IPS-15b (cell line): ENCODE data around the gene GALNT6.
A peak's percentile ranks its signal among the peaks of the same experiment; 100 is the strongest.
"Not testable (repeated sequence)": the region's sequence is repeated elsewhere in the genome, so short reads cannot be mapped to it uniquely, and the experiment has no call there.

Experiments
- H3K27me3 ChIP-seq: one replicate; pipeline ENCODE4 v1.6.1; 2013; ENCODE audit warnings: low read length; ENCODE audit not compliant: control insufficient read depth, insufficient read depth
- H3K36me3 ChIP-seq: one replicate; pipeline ENCODE4 v1.6.1; 2013; ENCODE audit warnings: low read length; ENCODE audit not compliant: control insufficient read depth, insufficient read depth
- H3K4me1 ChIP-seq: one replicate; pipeline ENCODE4 v1.6.1; 2013; ENCODE audit warnings: mild to moderate bottlenecking, low read length; ENCODE audit not compliant: control insufficient read depth, insufficient read depth
- H3K4me3 ChIP-seq: one replicate; pipeline ENCODE4 v1.5.1; 2013; ENCODE audit warnings: low read depth, low read length
- H3K9ac ChIP-seq: one replicate; pipeline ENCODE4 v1.6.1; 2013; ENCODE audit warnings: low read depth, mild to moderate bottlenecking, low read length
- H3K9me3 ChIP-seq: one replicate; pipeline ENCODE4 v1.6.1; 2013; ENCODE audit warnings: mild to moderate bottlenecking, low read length; ENCODE audit not compliant: control insufficient read depth, insufficient read depth

GALNT6 gene

GRCh38 chr12:51345681-51346080 is 45.5 kb downstream of the GALNT6 start:
- Histone ChIP-seq H3K4me1 (no peaks in the 10 kb centered on the region), H3K4me3 (no peak overlapping the region)

GRCh38 chr12:51343201-51343600 is 48.0 kb downstream of the GALNT6 start:
- H3K27me3 ChIP-seq: no peaks in the 10 kb centered on the region
- H3K4me3 ChIP-seq: no peak overlapping the region
- no peaks in the 10 kb centered on the region for H3K36me3 ChIP-seq
- no peak overlapping the region for H3K9ac ChIP-seq
- H3K4me1 ChIP-seq: no peaks in the 10 kb centered on the region
- no peaks in the 10 kb centered on the region for H3K9me3 ChIP-seq

More at GRCh38 chr12:51345681-51346080, 45.5 kb downstream of the GALNT6 start:
- Histone ChIP-seq H3K27me3 (no peaks in the 10 kb centered on the region), H3K9ac (no peak overlapping the region), H3K36me3 (no peaks in the 10 kb centered on the region), H3K9me3 (no peaks in the 10 kb centered on the region)

GRCh38 chr12:51342416-51342815 is 48.8 kb downstream of the GALNT6 start:
- H3K9me3 ChIP-seq: no peaks in the 10 kb centered on the region
- H3K4me3 ChIP-seq: no peak overlapping the region
- H3K27me3 ChIP-seq: no peaks in the 10 kb centered on the region
- no peak overlapping the region for H3K9ac ChIP-seq
- no peaks in the 10 kb centered on the region for H3K4me1 ChIP-seq
- no peaks in the 10 kb centered on the region for H3K36me3 ChIP-seq

- H3K4me3 ChIP-seq: peak overlapping the region; percentile 49
- H3K4me1 ChIP-seq: no peaks in the 10 kb centered on the region
- no peaks in the 10 kb centered on the region for H3K27me3 ChIP-seq
- no peak overlapping the region for H3K9ac ChIP-seq
- H3K36me3 ChIP-seq: no peaks in the 10 kb centered on the region
- no peaks in the 10 kb centered on the region for H3K9me3 ChIP-seq
These were observed 49.8 kb downstream of the GALNT6 start for GRCh38 chr12:51341251-51342007.

GRCh38 chr12:51339750-51340149 is 51.5 kb downstream of the GALNT6 start:
- H3K4me3 ChIP-seq: no peak overlapping the region
- no peaks in the 10 kb centered on the region for H3K27me3 ChIP-seq
- H3K9me3 ChIP-seq: no peaks in the 10 kb centered on the region
- H3K9ac ChIP-seq: no peak overlapping the region
- no peaks in the 10 kb centered on the region for H3K36me3 ChIP-seq
- no peaks in the 10 kb centered on the region for H3K4me1 ChIP-seq

- not testable (repeated sequence) for H3K27me3 ChIP-seq, H3K4me3 ChIP-seq, H3K9ac ChIP-seq, H3K9me3 ChIP-seq, H3K4me1 ChIP-seq, H3K36me3 ChIP-seq
These were observed 53.9 kb downstream of the GALNT6 start for GRCh38 chr12:51337336-51337735.

- no peaks in the 10 kb centered on the region for H3K27me3 ChIP-seq
- no peak overlapping the region for H3K4me3 ChIP-seq
- H3K4me1 ChIP-seq: no peaks in the 10 kb centered on the region
- no peaks in the 10 kb centered on the region for H3K36me3 ChIP-seq
- no peak overlapping the region for H3K9ac ChIP-seq
- no peaks in the 10 kb centered on the region for H3K9me3 ChIP-seq
These were observed 55.3 kb downstream of the GALNT6 start for GRCh38 chr12:51335931-51336330.

- Histone ChIP-seq H3K4me3 (no peak overlapping the region), H3K27me3 (no peaks in the 10 kb centered on the region), H3K9ac (no peak overlapping the region), H3K4me1 (no peaks in the 10 kb centered on the region), H3K9me3 (no peaks in the 10 kb centered on the region), H3K36me3 (no peaks in the 10 kb centered on the region)
These were observed 56.4 kb downstream of the GALNT6 start for GRCh38 chr12:51334764-51335163.

GRCh38 chr12:51333536-51333935 is 57.7 kb downstream of the GALNT6 start:
- no peak overlapping the region for H3K4me3 ChIP-seq
- no peaks in the 10 kb centered on the region for H3K36me3 ChIP-seq
- H3K9me3 ChIP-seq: no peaks in the 10 kb centered on the region
- no peak overlapping the region for H3K9ac ChIP-seq
- H3K27me3 ChIP-seq: no peaks in the 10 kb centered on the region
- H3K4me1 ChIP-seq: no peaks in the 10 kb centered on the region

GRCh38 chr12:51330186-51330585 is 61.0 kb downstream of the GALNT6 start:
- Histone ChIP-seq H3K4me1 (no peaks in the 10 kb centered on the region), H3K27me3 (no peaks in the 10 kb centered on the region), H3K4me3 (no peak overlapping the region), H3K36me3 (no peaks in the 10 kb centered on the region), H3K9ac (no peak overlapping the region), H3K9me3 (no peaks in the 10 kb centered on the region)

- Histone ChIP-seq H3K9me3 (no peaks in the 10 kb centered on the region), H3K27me3 (no peaks in the 10 kb centered on the region), H3K4me1 (no peaks in the 10 kb centered on the region), H3K36me3 (no peaks in the 10 kb centered on the region), H3K9ac (no peak overlapping the region), H3K4me3 (no peak overlapping the region)
These were observed 61.5 kb downstream of the GALNT6 start for GRCh38 chr12:51329742-51330141.

GRCh38 chr12:51328587-51328986 is 62.6 kb downstream of the GALNT6 start:
- Histone ChIP-seq H3K27me3 (no peaks in the 10 kb centered on the region), H3K9ac (no peak overlapping the region), H3K9me3 (no peaks in the 10 kb centered on the region), H3K4me3 (no peak overlapping the region), H3K4me1 (no peaks in the 10 kb centered on the region), H3K36me3 (no peaks in the 10 kb centered on the region)
